ENCODE data around the gene DCD. TPM values are rescaled to one million over a fixed set of nuclear protein-coding genes. Genes with fewer than 3 reads are reported as not detected.

The DCD gene
- total and polyA plus RNA-seq, 2 donors (not counting 3 experiments of a cell fraction or from before 2014, with no cell fraction given) = not detected

GRCh38 chr12:54629925-54630324 lies 18.2 kb downstream of the DCD start:
- intact Hi-C loops (cut with micrococcal nuclease) (no loop called here), dilution Hi-C loops (cut with MboI; ENCODE audit: extremely low pct_ligation_motif_present, low sequenced_read_pairs) (no loop called here)
- FAIRE-seq (no peak), DNase-seq (ENCODE audit: low read depth, low spot score) (no peak)
- CTCF ChIA-PET = interaction anchor here (1.9 kb wide), 1 partner anchor 34 kb away, joined by 5 read pairs; no protein-coding TSS in a partner anchor
- H3K9me3 ChIP-seq (replicated peaks; ENCODE audit: control insufficient read depth, insufficient read depth, low read length) = no peaks in the 10 kb centered on the region
- no peaks in the 10 kb centered on the region for H3K9me1 ChIP-seq (replicated peaks; ENCODE audit: control insufficient read depth, extremely low read depth, insufficient read depth, low read length)
- H3K9ac ChIP-seq (replicated peaks; ENCODE audit: extremely low read depth, insufficient read depth, low read length) = no peak overlapping the region
- no peaks in the 10 kb centered on the region for H3K27me3 ChIP-seq (ENCODE audit: control insufficient read depth in 2 of 2, insufficient read depth in 2 of 2, low read length in 2 of 2)
- H2AFZ ChIP-seq (ENCODE audit: low read depth, low read length) = no peak overlapping the region
- no peak overlapping the region for H3K27ac ChIP-seq (ENCODE audit: insufficient read depth, low read depth, low read length)
- no peaks in the 10 kb centered on the region for H3K36me3 ChIP-seq (ENCODE audit: control insufficient read depth in 2 of 2, extremely low read depth in 1 of 2, insufficient read depth in 2 of 2, low read length in 2 of 2)
- no peaks in the 10 kb centered on the region for H3K4me1 ChIP-seq (ENCODE audit: control insufficient read depth, extremely low read depth, insufficient read depth, low read length)
- H3K79me2 ChIP-seq (ENCODE audit: control insufficient read depth, insufficient read depth, low read length) = no peaks in the 10 kb centered on the region
- TF ChIP-seq POLR2AphosphoS5 (IDR thresholded peaks at IDR 0.05; ENCODE audit: insufficient read depth, low read depth, low read length) (no peak), POLR2A (IDR thresholded peaks at IDR 0.05; ENCODE audit: low read depth, low read length) (no peak), JUN (IDR thresholded peaks at IDR 0.05; ENCODE audit: borderline replicate concordance, insufficient read depth, insufficient read length, low read depth) (no peak), EZH2 (IDR thresholded peaks at IDR 0.05; ENCODE audit: borderline replicate concordance, low read depth, low read length, severe bottlenecking) (no peak), MYC (IDR thresholded peaks at IDR 0.05; ENCODE audit: low read depth, low read length) (no peak), FOS (IDR thresholded peaks at IDR 0.05; ENCODE audit: borderline replicate concordance, insufficient read depth, low read length) (no peak)
- TF ChIP-seq, protein P1, sequence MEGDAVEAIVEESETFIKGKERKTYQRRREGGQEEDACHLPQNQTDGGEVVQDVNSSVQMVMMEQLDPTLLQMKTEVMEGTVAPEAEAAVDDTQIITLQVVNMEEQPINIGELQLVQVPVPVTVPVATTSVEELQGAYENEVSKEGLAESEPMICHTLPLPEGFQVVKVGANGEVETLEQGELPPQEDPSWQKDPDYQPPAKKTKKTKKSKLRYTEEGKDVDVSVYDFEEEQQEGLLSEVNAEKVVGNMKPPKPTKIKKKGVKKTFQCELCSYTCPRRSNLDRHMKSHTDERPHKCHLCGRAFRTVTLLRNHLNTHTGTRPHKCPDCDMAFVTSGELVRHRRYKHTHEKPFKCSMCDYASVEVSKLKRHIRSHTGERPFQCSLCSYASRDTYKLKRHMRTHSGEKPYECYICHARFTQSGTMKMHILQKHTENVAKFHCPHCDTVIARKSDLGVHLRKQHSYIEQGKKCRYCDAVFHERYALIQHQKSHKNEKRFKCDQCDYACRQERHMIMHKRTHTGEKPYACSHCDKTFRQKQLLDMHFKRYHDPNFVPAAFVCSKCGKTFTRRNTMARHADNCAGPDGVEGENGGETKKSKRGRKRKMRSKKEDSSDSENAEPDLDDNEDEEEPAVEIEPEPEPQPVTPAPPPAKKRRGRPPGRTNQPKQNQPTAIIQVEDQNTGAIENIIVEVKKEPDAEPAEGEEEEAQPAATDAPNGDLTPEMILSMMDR (IDR thresholded peaks at IDR 0.05; ENCODE audit: extremely low read depth in 1 of 2, insufficient read depth in 1 of 2, low read depth in 1 of 2, low read length in 2 of 2) = no peak
- TF ChIP-seq, protein P2, sequence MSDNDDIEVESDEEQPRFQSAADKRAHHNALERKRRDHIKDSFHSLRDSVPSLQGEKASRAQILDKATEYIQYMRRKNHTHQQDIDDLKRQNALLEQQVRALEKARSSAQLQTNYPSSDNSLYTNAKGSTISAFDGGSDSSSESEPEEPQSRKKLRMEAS (IDR thresholded peaks at IDR 0.05; ENCODE audit: insufficient read depth, insufficient read length) = no peak
- no peak overlapping the region for H3K4me2 ChIP-seq (ENCODE audit: insufficient read depth, low read length)
- POLR2A ChIA-PET = no interaction called here
- no peaks in the 10 kb centered on the region for H4K20me1 ChIP-seq (replicated peaks; ENCODE audit: control insufficient read depth, extremely low read depth, insufficient read depth, low read length)
- no TSS peak for BruUV-seq (replicated peaks)
- no peak overlapping the region for H3K4me3 ChIP-seq (replicated peaks in 1 of 3; ENCODE audit: insufficient read depth in 1 of 3, low read depth in 1 of 3, low read length in 3 of 3)

Measured in endothelial cell of umbilical vein (primary cell).